Testis (tissue), 3 donors: ENCODE measurements around the gene NKX6-2. TPM values are rescaled to one million over a fixed set of nuclear protein-coding genes. Genes with fewer than 3 reads are reported as not detected.

Experiments
- DNase-seq: peaks from one replicate; pipeline ENCODE4 v3.0.0-alpha.2; 2019
- H3K27ac ChIP-seq, 2 donors: fragments of 200-600 bp; sonication (generic); one replicate each; pipeline ENCODE4 v1.5.1; 2019
- H3K27me3 ChIP-seq: fragments of 200-600 bp; sonication (generic); one replicate; pipeline ENCODE4 v1.5.1; 2019
- H3K36me3 ChIP-seq: fragments of 200-600 bp; sonication (generic); one replicate; pipeline ENCODE4 v1.5.1; 2017; ENCODE audit warnings: low read depth; ENCODE audit errors: missing control alignments
- H3K4me1 ChIP-seq: fragments of 200-600 bp; sonication (generic); one replicate; pipeline ENCODE4 v1.5.1; 2019
- H3K4me3 ChIP-seq, 2 donors: fragments of 200-600 bp; sonication (generic); one replicate each; pipeline ENCODE4 v1.5.1; 2017 to 2019
- H3K9me3 ChIP-seq: fragments of 200-600 bp; sonication (generic); one replicate; pipeline ENCODE4 v1.5.1; 2017
- CTCF ChIP-seq, 3 experiments: fragments of 450-650 bp in 2 of 3; fragments of 200-600 bp in 1 of 3; sonication (generic) in 1 of 3; IDR thresholded peaks; one replicate each; pipeline ENCODE4 v1.5.1; 2016 to 2019; ENCODE audit warnings: antibody characterized with exemption in 3 of 3, mild to moderate bottlenecking in 2 of 3, moderate library complexity in 1 of 3
- POLR2A ChIP-seq: fragments of 450-650 bp; IDR thresholded peaks from one replicate; pipeline ENCODE4 v1.6.1; 2017; ENCODE audit warnings: antibody characterized with exemption, mild to moderate bottlenecking, moderate library complexity
- WGBS, 2 donors: methylation state at CpG; one replicate each; pipeline ENCODE4 v1.1.5; 2018; 5-methylcytosine and 5-hydroxymethylcytosine counted together
- intact Hi-C: fragments of 100-400 bp; cut with DNase I; formaldehyde crosslinking; loops from one replicate; pipeline ENCODE4 v1.15.1; 2023; ENCODE audit warnings: low total_unique reads
- polyA plus RNA-seq: library from polyadenylated mRNA; stranded (reverse); fragments of 350-450 nt; fragmentation: Illumina TruSeq; extraction: RNeasy Lipid Tissue Mini Kit (QIAGEN cat#74804); gene quantifications from one replicate; pipeline ENCODE4 v1.2.3, GENCODE V29; 2014; ENCODE audit warnings: low read depth, low replicate concordance; ENCODE audit not compliant: insufficient read depth
- total RNA-seq, 2 donors: library from RNA; depleted of rRNA; stranded (reverse); fragments of >200 nt; gene quantifications; one replicate each; pipeline ENCODE4 v1.2.3, GENCODE V29; 2016

The NKX6-2 gene
- total and polyA plus RNA-seq, 3 donors from 2014 or later = 2.0 to 20.1 (median 8.9) TPM

GRCh38 chr10:132738454-132739224 is 47.3 kb downstream of the NKX6-2 start:
- Histone ChIP-seq H3K9me3 (no peaks in the 10 kb centered on the region), H3K27ac (no peak overlapping the region), H3K4me3 (no peak overlapping the region), H3K36me3 (no peaks in the 10 kb centered on the region), H3K4me1 (no peaks in the 10 kb centered on the region), H3K27me3 (no peaks in the 10 kb centered on the region)
- 93 to 95% methylated on average over 23 to 25 of the region's 25 CpGs for WGBS, 2 donors
- no peak for TF ChIP-seq CTCF (IDR thresholded peaks at IDR 0.05)
- TF ChIP-seq POLR2A = no peak
- DNase-seq = no peak
- intact Hi-C loops = no loop called here

GRCh38 chr10:132737390-132738048 is 48.4 kb downstream of the NKX6-2 start:
- Histone ChIP-seq H3K27me3 (no peaks in the 10 kb centered on the region), H3K4me3 (no peak overlapping the region), H3K4me1 (no peaks in the 10 kb centered on the region), H3K9me3 (no peaks in the 10 kb centered on the region), H3K27ac (no peak overlapping the region), H3K36me3 (no peaks in the 10 kb centered on the region)
- WGBS, 2 donors = 93 to 98% methylated on average over 8 to 16 of the region's 16 CpGs
- intact Hi-C loops = no loop called here
- no peak for TF ChIP-seq CTCF (IDR thresholded peaks at IDR 0.05)
- TF ChIP-seq POLR2A = no peak
- no peak for DNase-seq

- H3K27me3 ChIP-seq = no peaks in the 10 kb centered on the region
- WGBS, 2 donors = 92 to 96% methylated on average over 12 to 24 of the region's 24 CpGs
- no peak for DNase-seq
- H3K4me1 ChIP-seq = no peaks in the 10 kb centered on the region
- no peak overlapping the region for H3K4me3 ChIP-seq
- no peak overlapping the region for H3K27ac ChIP-seq
- intact Hi-C loops = no loop called here
- TF ChIP-seq CTCF (IDR thresholded peaks at IDR 0.05) = no peak
- H3K9me3 ChIP-seq = no peaks in the 10 kb centered on the region
- H3K36me3 ChIP-seq = no peaks in the 10 kb centered on the region
Observed at GRCh38 chr10:132735923-132736391, 50.0 kb downstream of the NKX6-2 start.

- H3K4me1 ChIP-seq = no peaks in the 10 kb centered on the region
- no peaks in the 10 kb centered on the region for H3K36me3 ChIP-seq
- intact Hi-C loops = no loop called here
- H3K9me3 ChIP-seq = no peaks in the 10 kb centered on the region
- no peak overlapping the region for H3K27ac ChIP-seq
- TF ChIP-seq POLR2A (no peak), CTCF (IDR thresholded peaks at IDR 0.05) (no peak)
- DNase-seq = no peak
- 92 to 93% methylated on average over 19 of the region's 19 CpGs for WGBS, 2 donors
- no peaks in the 10 kb centered on the region for H3K27me3 ChIP-seq
- H3K4me3 ChIP-seq = no peak overlapping the region
Observed at GRCh38 chr10:132735341-132735775, 50.6 kb downstream of the NKX6-2 start.
